GM12878 (cell line): ENCODE data around the gene HP1BP3. TPM values are rescaled to one million over a fixed set of nuclear protein-coding genes. Genes with fewer than 3 reads are reported as not detected.

Experiments used
- ATAC-seq: fragments of 200-7000 bp; cut with Tn5 transposase; 3 replicates; pipeline ENCODE4 v1.9.1; 2020; ENCODE audit warnings: mild to moderate bottlenecking, moderate library complexity
- BruUV-seq: library from RNA; stranded (reverse); fragments of 400-500 nt; replicated peaks from 2 replicates; lab custom pipeline; 2021; lab: Mats Ljungman, UMichigan
- CTCF ChIA-PET: fragments of 300-600 bp; sonication (Branson Sonifier 250); formaldehyde crosslinking; extraction: SDS; loops from one replicate; lab custom pipeline; 2021; ENCODE audit warnings: inconsistent platforms; lab: Yijun Ruan, JAX
- POLR2A ChIA-PET: fragments of 350-600 bp; formaldehyde crosslinking; extraction: SDS; loops from one replicate; lab custom pipeline; 2021; ENCODE audit warnings: inconsistent platforms; lab: Charles Lee
- RAD21 ChIA-PET: fragments of 300-600 bp; sonication (Branson Sonifier 250); formaldehyde crosslinking; loops from one replicate; lab custom pipeline; 2023; ENCODE audit warnings: antibody characterized with exemption; ENCODE audit not compliant: unreplicated experiment; lab: Charles Lee
- SMC1A ChIA-PET: fragments of 300-600 bp; sonication (Branson Sonifier 250); formaldehyde crosslinking; loops from one replicate; lab custom pipeline; 2023; ENCODE audit not compliant: unreplicated experiment, uncharacterized antibody; lab: Charles Lee
- DNase-seq: peaks from one replicate; pipeline ENCODE4 v3.0.0-alpha.2; 2011; ENCODE audit warnings: low read depth, low spot score
- FAIRE-seq: peaks from 3 replicates; lab custom pipeline; 2011; peaks lifted over from hg19 to GRCh38; lab: Jason Lieb, UNC
- H2AFZ ChIP-seq: 2 replicates; pipeline ENCODE4 v1.6.0; 2011; ENCODE audit warnings: low read depth, low read length, control low read depth; ENCODE audit not compliant: control insufficient read depth
- H3K27ac ChIP-seq: 2 replicates; pipeline ENCODE4 v1.5.1; 2011; ENCODE audit warnings: control low read depth; ENCODE audit not compliant: control insufficient read depth, insufficient read depth
- H3K27me3 ChIP-seq, 2 experiments: replicated peaks in 1 of 2; 2 replicates each; pipeline versions ENCODE4 v1.6.0 to v1.6.1; 2011; ENCODE audit warnings: low read length in 1 of 2; ENCODE audit not compliant: control insufficient read depth in 2 of 2, insufficient read depth in 2 of 2
- H3K36me3 ChIP-seq, 2 experiments: 2 replicates each; pipeline ENCODE4 v1.5.1; 2011; ENCODE audit warnings: low read length in 1 of 2; ENCODE audit not compliant: control insufficient read depth in 2 of 2, insufficient read depth in 2 of 2
- H3K4me1 ChIP-seq: 2 replicates; pipeline ENCODE4 v1.6.1; 2011; ENCODE audit warnings: mild to moderate bottlenecking, low read length, moderate library complexity, mixed read lengths; ENCODE audit not compliant: control insufficient read depth, insufficient read depth
- H3K4me2 ChIP-seq: 2 replicates; pipeline ENCODE4 v1.6.0; 2011; ENCODE audit warnings: control low read depth; ENCODE audit not compliant: control insufficient read depth, insufficient read depth
- H3K4me3 ChIP-seq: fragments of 200-600 bp; sonication (generic); 2 replicates; pipeline ENCODE4 v1.5.1; 2016
- H3K79me2 ChIP-seq: 2 replicates; pipeline ENCODE4 v1.6.0; 2011; ENCODE audit warnings: low read length; ENCODE audit not compliant: control insufficient read depth, insufficient read depth
- H3K9ac ChIP-seq: 2 replicates; pipeline ENCODE4 v1.8.0; 2011; ENCODE audit warnings: low read length, control low read depth, mixed read lengths; ENCODE audit not compliant: control insufficient read depth, insufficient read depth
- H3K9me3 ChIP-seq: replicated peaks from 3 replicates; pipeline ENCODE4 v1.5.1; 2011; ENCODE audit warnings: mild to moderate bottlenecking, low read length; ENCODE audit not compliant: control insufficient read depth, insufficient read depth
- H4K20me1 ChIP-seq: 2 replicates; pipeline ENCODE4 v1.6.0; 2011; ENCODE audit not compliant: control insufficient read depth, insufficient read depth
- NFIC ChIP-seq: IDR thresholded peaks from 2 replicates; pipeline ENCODE4 v1.6.1; 2012; ENCODE audit warnings: low read depth, mild to moderate bottlenecking, inconsistent platforms, low read length, moderate library complexity
- WGBS: methylation state at CpG from one replicate; pipeline ENCODE4 v1.1.6; 2016; ENCODE audit warnings: low lambda C conversion rate; ENCODE audit not compliant: insufficient replicate concordance, insufficient coverage; ENCODE audit errors: missing lambda C conversion rate; 5-methylcytosine and 5-hydroxymethylcytosine counted together
- in situ Hi-C: fragments of 300-500 bp; cut with MboI; formaldehyde crosslinking; loops from 9 replicates; pipeline ENCODE4 v1.14.3; 2018; ENCODE audit warnings: mixed read lengths
- intact Hi-C: fragments of 100-400 bp; cut with micrococcal nuclease; formaldehyde crosslinking; loops from one replicate; pipeline ENCODE4 v1.14.2; 2022; ENCODE audit not compliant: unreplicated experiment
- polyA plus RNA-seq, 11 experiments: library from polyadenylated mRNA; depleted of rRNA in 4 of 11; unstranded in 6 of 11; stranded (reverse) in 5 of 11; fragments of >200 nt; fragmentation: Nextera tagmentation in 4 of 11; fragmentation: Illumina TruSeq in 1 of 11; extraction: Ambion mirVana in 4 of 11; extraction: Trizol in 1 of 11; gene quantifications; 1 replicate in 1 of 11; 2 replicates in 10 of 11; pipeline versions ENCODE4 v1.2.1 to v1.2.3, GENCODE V29; 2011 to 2016; ENCODE audit warnings: inconsistent platforms in 2 of 11, missing spikeins in 2 of 11, low read depth in 1 of 11
- total RNA-seq, 4 experiments: library from RNA; depleted of rRNA in 3 of 4; stranded (reverse); fragments of >200 nt in 3 of 4; fragmentation: Illumina TruSeq in 1 of 4; extraction: Trizol in 1 of 4; gene quantifications; 2 replicates each; pipeline versions ENCODE4 v1.2.1 to v1.2.3, GENCODE V29; 2013 to 2021
- TF ChIP-seq, protein P1 (sequence below): fragments of 450-650 bp; IDR thresholded peaks from 2 replicates; pipeline ENCODE4 v1.6.1; 2016; ENCODE audit warnings: mild to moderate bottlenecking

The HP1BP3 gene
- total and polyA plus RNA-seq, 10 of the 15 experiments (the other 5 are each of a cell fraction or from before 2014, with no cell fraction given), result 32.6 to 188 (median 133) TPM

- ChIA-PET SMC1A (interaction anchor here (1.0 kb wide), 4 partner anchors 17 to 52 kb away, joined by 3 read pairs; no protein-coding TSS in a partner anchor), CTCF (interaction anchor here (0.6 to 2.7 kb wide), 5 partner anchors 36 to 406 kb away, joined by 3 to 14 read pairs (median 3); no protein-coding TSS in a partner anchor), RAD21 (interaction anchor here (1.2 to 1.6 kb wide), 2 partner anchors 53 to 462 kb away, joined by 3 to 7 read pairs; partner anchors contain the start of gene HP1BP3), POLR2A (no interaction called here)
- Histone ChIP-seq H2AFZ (peak overlapping the region; percentile 9), H3K4me1 (peaks cover 10% of the 10 kb centered on the region), H3K36me3 (peaks cover 0 to 3% of the 10 kb centered on the region in 2 experiments; a peak in 2 of 4 replicates), H3K27me3 (peaks cover 8 to 9% of the 10 kb centered on the region in 2 experiments; a peak in 3 of 4 replicates), H4K20me1 (0 out of 2 replicates have a peak, but pooled peaks cover 2% of the 10 kb centered on the region), H3K4me2 (peak overlapping the region; percentile 98; the same call in 1 of the 2 replicates), H3K79me2 (no peaks in the 10 kb centered on the region), H3K27ac (no peak overlapping the region), H3K9me3 (no peaks in the 10 kb centered on the region), H3K4me3 (peak overlapping the region; percentile 49), H3K9ac (no peak overlapping the region)
- in situ Hi-C loops, result no loop called here
- no TSS peak for BruUV-seq
- no peak for TF ChIP-seq NFIC
- TF ChIP-seq, protein P1, sequence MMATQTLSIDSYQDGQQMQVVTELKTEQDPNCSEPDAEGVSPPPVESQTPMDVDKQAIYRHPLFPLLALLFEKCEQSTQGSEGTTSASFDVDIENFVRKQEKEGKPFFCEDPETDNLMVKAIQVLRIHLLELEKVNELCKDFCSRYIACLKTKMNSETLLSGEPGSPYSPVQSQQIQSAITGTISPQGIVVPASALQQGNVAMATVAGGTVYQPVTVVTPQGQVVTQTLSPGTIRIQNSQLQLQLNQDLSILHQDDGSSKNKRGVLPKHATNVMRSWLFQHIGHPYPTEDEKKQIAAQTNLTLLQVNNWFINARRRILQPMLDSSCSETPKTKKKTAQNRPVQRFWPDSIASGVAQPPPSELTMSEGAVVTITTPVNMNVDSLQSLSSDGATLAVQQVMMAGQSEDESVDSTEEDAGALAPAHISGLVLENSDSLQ, result peak; percentile 49; the same call in 1 of the 2 replicates
- ATAC-seq (no peak), FAIRE-seq (no peak), DNase-seq (no peak)
- 21% methylated on average over 7 of the region's 7 CpGs for WGBS
- intact Hi-C loops, result no loop called here
Observed at GRCh38 chr1:20733360-20733975, 53.6 kb downstream of the HP1BP3 start.
